ENCODE results near the gene NTM. TPM values are rescaled to one million over a fixed set of nuclear protein-coding genes. Genes with fewer than 3 reads are reported as not detected.

NTM gene
- total RNA-seq, 4 donors from 2014 or later = 0.40 to 3.1 (median 2.1) TPM; not detected in 1

- no peak for DNase-seq
- Histone ChIP-seq H3K4me3 (no peak overlapping the region), H3K9me3 (no peaks in the 10 kb centered on the region), H3K4me1 (no peaks in the 10 kb centered on the region), H3K27me3 (no peaks in the 10 kb centered on the region), H3K27ac (no peak overlapping the region), H3K36me3 (no peaks in the 10 kb centered on the region)
- in situ Hi-C loops (cut with MboI; ENCODE audit: low pct_ligation_motif_present in 1 of 4, low pct_unique_long_range_greater_than_20kb in 1 of 4, low sequenced_read_pairs in 3 of 4) (no loop called here), intact Hi-C loops (cut with DNase I; ENCODE audit: low total_unique reads) (no loop called here)
- WGBS, 2 donors (ENCODE audit: low coverage in 1 of 2) = 51 to 67% methylated on average over 2 to 5 of the region's 5 CpGs
- no peak for TF ChIP-seq EP300 (IDR thresholded peaks at IDR 0.05; ENCODE audit: low read depth)
- TF ChIP-seq POLR2A (IDR thresholded peaks at IDR 0.05) = no peak
- TF ChIP-seq CTCF (IDR thresholded peaks at IDR 0.05) = no peak
- TF ChIP-seq POLR2AphosphoS5 (IDR thresholded peaks at IDR 0.05) = no peak
Observed at GRCh38 chr11:131425285-131425684, 54.9 kb downstream of the NTM start.

- TF ChIP-seq CTCF (IDR thresholded peaks at IDR 0.05) (no peak), POLR2AphosphoS5 (IDR thresholded peaks at IDR 0.05) (no peak), EP300 (IDR thresholded peaks at IDR 0.05; ENCODE audit: low read depth) (no peak), POLR2A (IDR thresholded peaks at IDR 0.05) (no peak)
Observed at GRCh38 chr11:131428853-131429252, 58.4 kb downstream of the NTM start.

GRCh38 chr11:131430473-131431208 is 60.2 kb downstream of the NTM start:
- no peaks in the 10 kb centered on the region for H3K27me3 ChIP-seq
- H3K4me3 ChIP-seq = no peak overlapping the region
- no peak overlapping the region for H3K27ac ChIP-seq
- intact Hi-C loops (cut with DNase I; ENCODE audit: low total_unique reads) (loop anchor here (5.0 kb wide), 1 partner anchor 33 kb away; no protein-coding TSS in a partner anchor), in situ Hi-C loops (cut with MboI; ENCODE audit: low pct_ligation_motif_present in 1 of 4, low pct_unique_long_range_greater_than_20kb in 1 of 4, low sequenced_read_pairs in 3 of 4) (no loop called here)
- no peaks in the 10 kb centered on the region for H3K9me3 ChIP-seq
- H3K4me1 ChIP-seq = no peaks in the 10 kb centered on the region
- 69 to 73% methylated on average over 5 to 11 of the region's 11 CpGs for WGBS, 2 donors (ENCODE audit: low coverage in 1 of 2)
- DNase-seq = no peak
- H3K36me3 ChIP-seq = no peaks in the 10 kb centered on the region
- TF ChIP-seq EP300 (IDR thresholded peaks at IDR 0.05; ENCODE audit: low read depth) (no peak), POLR2AphosphoS5 (IDR thresholded peaks at IDR 0.05) (no peak), CTCF (IDR thresholded peaks at IDR 0.05) (no peak), POLR2A (IDR thresholded peaks at IDR 0.05) (no peak)

More at GRCh38 chr11:131428853-131429252, 58.4 kb downstream of the NTM start:
- no peak for DNase-seq
- Histone ChIP-seq H3K27ac (no peak overlapping the region), H3K36me3 (no peaks in the 10 kb centered on the region), H3K27me3 (no peaks in the 10 kb centered on the region), H3K9me3 (no peaks in the 10 kb centered on the region), H3K4me1 (no peaks in the 10 kb centered on the region), H3K4me3 (no peak overlapping the region)
- intact Hi-C loops (cut with DNase I; ENCODE audit: low total_unique reads) (no loop called here), in situ Hi-C loops (cut with MboI; ENCODE audit: low pct_ligation_motif_present in 1 of 4, low pct_unique_long_range_greater_than_20kb in 1 of 4, low sequenced_read_pairs in 3 of 4) (no loop called here)
- 71 to 72% methylated on average over 4 to 5 of the region's 5 CpGs for WGBS, 2 donors (ENCODE audit: low coverage in 1 of 2)

GRCh38 chr11:131441051-131441810 is 70.8 kb downstream of the NTM start:
- no peak overlapping the region for H3K4me3 ChIP-seq
- in situ Hi-C loops (cut with MboI; ENCODE audit: low pct_ligation_motif_present in 1 of 4, low pct_unique_long_range_greater_than_20kb in 1 of 4, low sequenced_read_pairs in 3 of 4) (no loop called here), intact Hi-C loops (cut with DNase I; ENCODE audit: low total_unique reads) (no loop called here)
- DNase-seq = no peak
- H3K4me1 ChIP-seq = no peaks in the 10 kb centered on the region
- 74 to 79% methylated on average over 3 to 5 of the region's 5 CpGs for WGBS, 2 donors (ENCODE audit: low coverage in 1 of 2)
- no peaks in the 10 kb centered on the region for H3K9me3 ChIP-seq
- no peak overlapping the region for H3K27ac ChIP-seq
- no peaks in the 10 kb centered on the region for H3K27me3 ChIP-seq
- TF ChIP-seq EP300 (IDR thresholded peaks at IDR 0.05; ENCODE audit: low read depth) = no peak
- TF ChIP-seq CTCF (IDR thresholded peaks at IDR 0.05) = no peak
- H3K36me3 ChIP-seq = no peaks in the 10 kb centered on the region

Data from transverse colon (tissue), 4 donors.